A375 (cell line): ENCODE measurements around the gene PRG3. TPM values are rescaled to one million over a fixed set of nuclear protein-coding genes. Genes with fewer than 3 reads are reported as not detected.

Experiments
- total RNA-seq: library from RNA; depleted of rRNA; stranded (reverse); fragments of >200 nt; shearing (Covaris generic); gene quantifications from 2 replicates; pipeline ENCODE4 v1.2.3, GENCODE V29; 2014; rRNA removed

PRG3 gene, protein sequence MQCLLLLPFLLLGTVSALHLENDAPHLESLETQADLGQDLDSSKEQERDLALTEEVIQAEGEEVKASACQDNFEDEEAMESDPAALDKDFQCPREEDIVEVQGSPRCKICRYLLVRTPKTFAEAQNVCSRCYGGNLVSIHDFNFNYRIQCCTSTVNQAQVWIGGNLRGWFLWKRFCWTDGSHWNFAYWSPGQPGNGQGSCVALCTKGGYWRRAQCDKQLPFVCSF
- not detected in 2 replicates for total RNA-seq

DNA sequence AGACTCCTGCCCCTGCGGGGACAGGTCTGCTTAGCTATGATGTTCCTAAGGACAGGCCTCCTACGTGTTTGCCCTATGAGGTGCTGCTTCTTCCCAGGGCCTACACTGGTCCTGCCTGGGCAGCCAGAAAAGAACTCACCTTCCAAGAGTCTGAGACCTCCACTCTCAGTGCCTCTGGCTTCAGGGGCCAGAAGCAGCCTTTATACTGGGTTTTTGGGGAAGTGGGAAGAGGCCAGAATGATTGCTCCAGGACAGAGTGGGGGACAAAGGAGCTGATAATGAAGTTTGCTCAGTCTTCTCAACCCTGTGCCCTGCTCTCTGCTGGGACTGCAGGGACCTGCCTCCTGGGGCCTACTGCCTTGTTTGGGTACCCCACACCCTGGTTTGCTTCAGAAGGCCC lies at the start of gene PRG3:
Gene PRG3, minus strand, starts transcription at position 176 of the 400 bp plus-strand sequence. CDS start 442 bp downstream, outside the sequence.

DNA sequence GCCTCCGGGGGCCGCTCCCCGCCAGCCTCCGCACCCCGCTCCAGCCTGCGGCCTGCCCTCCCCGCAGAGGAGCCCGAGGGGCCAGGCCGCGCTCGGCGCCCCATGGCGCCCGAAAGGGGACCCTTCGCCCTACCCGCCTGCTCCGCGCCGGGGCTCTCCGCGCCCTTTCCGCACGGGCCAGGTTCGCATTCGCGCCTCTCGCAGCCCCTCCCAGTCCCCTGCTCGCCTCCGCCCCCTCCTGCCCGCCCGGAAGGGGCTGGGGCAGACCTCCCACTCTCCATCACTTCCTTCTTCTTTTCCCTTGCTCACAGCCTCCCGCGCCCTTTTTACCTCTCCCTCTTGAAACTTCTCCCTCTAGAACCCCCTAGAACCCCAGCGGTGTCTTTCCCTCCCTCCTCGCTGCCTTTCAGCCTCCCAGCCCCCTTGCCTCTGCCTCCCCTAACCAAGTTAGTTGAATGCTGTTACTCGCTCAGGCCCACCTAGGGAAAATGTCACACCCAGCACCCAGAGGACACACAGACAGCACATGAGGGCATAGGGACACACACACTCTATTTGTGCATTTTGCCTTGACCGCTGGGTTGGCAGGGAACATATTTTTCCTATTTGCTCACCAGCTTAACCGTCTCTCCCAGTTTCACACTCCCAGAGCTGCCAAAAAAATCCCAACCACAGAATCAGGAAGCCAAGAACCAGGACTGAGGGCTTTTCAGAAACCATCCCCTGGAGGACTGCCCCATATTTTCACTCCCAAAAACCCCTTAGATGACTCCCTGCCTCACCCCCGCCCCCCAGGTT lies 46.2 kb upstream of the PRG3 start, which contains the start of gene SLC43A3:
Gene SLC43A3, minus strand, starts transcription at position 193 of the 798 bp plus-strand sequence. CDS start 949 bp downstream, outside the sequence.

DNA sequence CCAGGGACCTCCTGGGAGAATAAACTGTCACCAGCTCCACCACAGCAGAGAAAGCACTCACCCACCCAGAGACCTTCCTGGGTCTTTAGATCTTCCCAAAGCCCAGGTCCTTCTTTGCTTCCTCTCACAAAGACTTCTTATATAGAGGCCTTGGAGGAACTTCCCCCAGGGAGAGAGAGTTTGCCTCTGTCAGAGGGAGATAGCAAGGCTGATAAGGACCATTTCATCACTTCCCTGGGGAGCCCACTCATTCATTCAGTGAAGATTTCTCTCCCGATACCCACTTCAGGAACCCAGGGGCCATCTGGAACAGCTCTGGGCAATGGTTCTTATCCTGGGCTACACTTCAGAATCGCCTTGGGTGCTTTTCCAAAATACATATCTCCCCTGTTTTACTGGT lies 9.6 kb upstream of the PRG3 start, which contains the start of gene PRG2:
Gene PRG2, minus strand, starts transcription at position 116 of the 400 bp plus-strand sequence. CDS start 706 bp downstream, outside the sequence.

DNA sequence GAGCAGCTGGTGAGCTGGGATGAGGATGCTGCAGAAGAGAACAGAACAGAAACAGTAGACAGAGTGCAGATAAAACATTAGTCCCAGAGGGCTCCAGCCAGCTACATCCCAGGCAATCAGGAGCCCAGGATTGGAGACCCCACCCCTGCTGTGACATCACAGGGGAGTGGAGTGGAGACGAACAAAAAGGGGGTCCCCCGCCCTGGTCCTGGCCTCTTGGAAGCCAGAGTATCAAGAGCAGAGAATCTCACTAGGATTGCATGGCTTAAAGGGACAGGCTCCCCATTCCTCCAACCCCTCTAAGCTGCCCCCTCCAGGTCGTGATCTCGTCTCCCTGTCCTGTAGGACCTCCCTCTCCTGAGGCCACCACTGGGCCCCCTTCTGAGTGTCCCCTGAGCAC lies 42.8 kb downstream of the PRG3 start, which contains the start of gene P2RX3:
Gene P2RX3, plus strand, starts transcription at position 211 of the 400 bp plus-strand sequence. CDS start 199 bp downstream, outside the sequence.

DNA sequence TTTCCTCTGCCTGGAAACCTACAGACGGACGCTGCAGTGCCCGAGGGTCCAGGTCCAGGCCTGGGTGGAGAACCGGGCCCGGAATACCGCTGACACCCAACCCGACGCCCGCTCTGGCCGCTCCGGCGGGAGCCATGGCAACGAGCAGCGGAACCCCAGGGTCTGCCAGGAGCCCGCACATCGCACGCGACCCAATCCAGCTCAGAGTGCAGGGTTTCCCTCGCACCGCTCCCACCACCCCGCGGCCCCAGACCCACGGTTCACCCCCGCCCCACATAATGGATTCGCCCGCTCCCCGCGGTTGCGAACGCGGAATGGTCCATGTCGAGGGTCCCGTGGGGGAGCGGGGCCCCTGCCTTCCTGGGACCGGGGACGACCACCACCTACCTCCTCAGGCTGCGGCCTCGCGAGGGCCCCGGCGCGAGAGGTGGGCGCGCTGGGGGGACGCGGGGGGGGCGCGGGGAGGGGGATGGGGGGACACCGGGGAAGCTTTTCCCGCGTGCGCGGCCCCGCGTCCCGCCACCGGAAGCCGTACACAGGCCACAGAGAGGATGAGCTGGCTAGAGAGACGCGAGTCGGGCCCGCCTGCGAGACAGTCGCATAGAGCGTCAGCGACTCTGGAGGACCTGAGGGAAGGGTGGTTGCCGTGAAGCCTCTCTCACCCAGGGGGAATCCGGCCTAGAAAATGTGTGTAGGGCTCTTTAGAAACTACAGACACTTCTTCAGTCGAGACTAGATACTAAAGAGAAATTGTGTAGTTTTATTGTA lies 45.4 kb downstream of the PRG3 start, which contains the start of gene SSRP1:
Gene SSRP1, minus strand, starts transcription at position 550 of the 768 bp plus-strand sequence. CDS start 771 bp downstream, outside the sequence.

Other genes starting within 250 kb of the PRG3 start
- gene LRRC55, start 199.2 kb downstream of the PRG3 start, total RNA-seq: not detected in 2 replicates
- not detected in 2 replicates for gene APLNR, start 143.9 kb downstream of the PRG3 start, total RNA-seq
- 63.2 and 72.4 TPM in 2 replicates for gene TNKS1BP1, start 56.2 kb downstream of the PRG3 start, total RNA-seq
- 340 and 353 TPM in 2 replicates for gene SSRP1, start 45.3 kb downstream of the PRG3 start, total RNA-seq
- not detected in 2 replicates for gene P2RX3, start 42.8 kb downstream of the PRG3 start, total RNA-seq
- 0.58 and 0.64 TPM in 2 replicates for gene PRG2, start 9.5 kb upstream of the PRG3 start, total RNA-seq
- 110 and 116 TPM in 2 replicates for gene SLC43A3, start 46.0 kb upstream of the PRG3 start, total RNA-seq
- 1.2 and 2.3 TPM in 2 replicates for gene RTN4RL2, start 79.4 kb upstream of the PRG3 start, total RNA-seq
- gene SLC43A1, start 134.6 kb upstream of the PRG3 start, total RNA-seq: 15.6 and 17.5 TPM in 2 replicates
- 144 and 159 TPM in 2 replicates for gene TIMM10, start 149.6 kb upstream of the PRG3 start, total RNA-seq
- not detected in 2 replicates for gene SMTNL1, start 156.4 kb upstream of the PRG3 start, total RNA-seq
- gene UBE2L6, start 186.5 kb upstream of the PRG3 start, total RNA-seq: 48.8 and 52.1 TPM in 2 replicates
- gene SERPING1, start 216.5 kb upstream of the PRG3 start, total RNA-seq: 0.42 TPM in 1 of 2 replicates, not detected in the other